Measurements from ENCODE around the gene BRI3BP. TPM values are rescaled to one million over a fixed set of nuclear protein-coding genes. Genes with fewer than 3 reads are reported as not detected.

The BRI3BP gene
- total and polyA plus RNA-seq, 11 donors = 1.1 to 5.3 (median 3.6) TPM

- no peak for DNase-seq
- H3K27me3 ChIP-seq = no peaks in the 10 kb centered on the region
- no peaks in the 10 kb centered on the region for H3K9me3 ChIP-seq
- intact Hi-C loops (cut with DNase I) = no loop called here
- no peaks in the 10 kb centered on the region for H3K36me3 ChIP-seq
- TF ChIP-seq CTCF (IDR thresholded peaks at IDR 0.05) (no peak), POLR2A (IDR thresholded peaks at IDR 0.05) (no peak)
- no peak for ATAC-seq
- 72 to 89% (median 81%) methylated on average over 9 of the region's 9 CpGs for WGBS, 4 donors
- H3K27ac ChIP-seq = no peak overlapping the region
- no peaks in the 10 kb centered on the region for H3K4me1 ChIP-seq
- no peak overlapping the region for H3K4me3 ChIP-seq
Observed at GRCh38 chr12:125003021-125003420, 9.6 kb downstream of the BRI3BP start.

GRCh38 chr12:125004621-125005020 is 11.2 kb downstream of the BRI3BP start:
- Histone ChIP-seq H3K36me3 (no peaks in the 10 kb centered on the region), H3K27ac (no peak overlapping the region), H3K9me3 (no peaks in the 10 kb centered on the region), H3K27me3 (no peaks in the 10 kb centered on the region), H3K4me1 (no peaks in the 10 kb centered on the region), H3K4me3 (no peak overlapping the region)
- ATAC-seq = no peak
- no peak for DNase-seq
- WGBS, 4 donors = 95 to 96% (median 96%) methylated on average over 6 of the region's 6 CpGs
- TF ChIP-seq CTCF (IDR thresholded peaks at IDR 0.05) = no peak
- no peak for TF ChIP-seq POLR2A (IDR thresholded peaks at IDR 0.05)
- intact Hi-C loops (cut with DNase I) = no loop called here

GRCh38 chr12:125005652-125006051 is 12.2 kb downstream of the BRI3BP start:
- Histone ChIP-seq H3K9me3 (no peaks in the 10 kb centered on the region), H3K27ac (no peak overlapping the region), H3K4me1 (no peaks in the 10 kb centered on the region), H3K4me3 (no peak overlapping the region), H3K27me3 (no peaks in the 10 kb centered on the region), H3K36me3 (no peaks in the 10 kb centered on the region)
- ATAC-seq = no peak
- 89 to 91% (median 90%) methylated on average over 14 of the region's 14 CpGs for WGBS, 4 donors
- TF ChIP-seq POLR2A (IDR thresholded peaks at IDR 0.05) (no peak), CTCF (IDR thresholded peaks at IDR 0.05) (no peak)
- intact Hi-C loops (cut with DNase I) = no loop called here
- DNase-seq = no peak

- 95 to 97% (median 97%) methylated on average over 11 of the region's 11 CpGs for WGBS, 4 donors
- TF ChIP-seq CTCF (IDR thresholded peaks at IDR 0.05) (no peak), POLR2A (IDR thresholded peaks at IDR 0.05) (no peak)
- ATAC-seq = no peak
Observed at GRCh38 chr12:125006365-125006764, 12.9 kb downstream of the BRI3BP start.

More at GRCh38 chr12:125006365-125006764, 12.9 kb downstream of the BRI3BP start:
- H3K36me3 ChIP-seq = no peaks in the 10 kb centered on the region
- no peak overlapping the region for H3K27ac ChIP-seq
- H3K4me3 ChIP-seq = no peak overlapping the region
- intact Hi-C loops (cut with DNase I) = no loop called here
- DNase-seq = no peak
- no peaks in the 10 kb centered on the region for H3K9me3 ChIP-seq
- H3K27me3 ChIP-seq = no peaks in the 10 kb centered on the region
- no peaks in the 10 kb centered on the region for H3K4me1 ChIP-seq
